Measurements from ENCODE around the gene ADAM12. TPM values are rescaled to one million over a fixed set of nuclear protein-coding genes. Genes with fewer than 3 reads are reported as not detected.

The ADAM12 gene
- total and polyA plus RNA-seq, 2 experiments from 2014 or later, result 0.13 to 0.87 TPM

GRCh38 chr10:125992254-125992653, 396.0 kb downstream of the ADAM12 start (continued):
- TF ChIP-seq ZNF462 (CRISPR knock-in tag; IDR thresholded peaks at IDR 0.05) (no peak), EZH2phosphoT487 (IDR thresholded peaks at IDR 0.05; ENCODE audit: unreplicated experiment) (no peak), ZNF114 (CRISPR knock-in tag; IDR thresholded peaks at IDR 0.05) (no peak), ETS1 (IDR thresholded peaks at IDR 0.05) (no peak)

- DNase-seq (ENCODE audit: low spot score) (no peak), ATAC-seq (no peak)
- H3K9me3 Mint-ChIP-seq, result peaks cover 12% of the 10 kb centered on the region; the same call in 2 of the 3 replicates
- H3K27me3 Mint-ChIP-seq (ENCODE audit: insufficient read depth, low read depth, poor library complexity), result no peaks in the 10 kb centered on the region
- H4K20me1 ChIP-seq (replicated peaks; ENCODE audit: insufficient read depth), result no peaks in the 10 kb centered on the region
- no peak overlapping the region for H3K27ac Mint-ChIP-seq
- H3K9me2 ChIP-seq (ENCODE audit: insufficient read depth), result peaks cover 6% of the 10 kb centered on the region; the same call in 1 of the 2 replicates
- no peak overlapping the region for H3K4me2 ChIP-seq
- no peaks in the 10 kb centered on the region for H3K4me1 ChIP-seq (ENCODE audit: insufficient read depth)
- peaks cover 2% of the 10 kb centered on the region; the same call in 1 of the 3 replicates for H3K36me3 Mint-ChIP-seq (ENCODE audit: low read depth)
- no peak overlapping the region for H3K27ac ChIP-seq (ENCODE audit: low read depth)
- H3K36me3 ChIP-seq (ENCODE audit: insufficient read depth), result no peaks in the 10 kb centered on the region
- no peak overlapping the region for H2AFZ ChIP-seq
- no peaks in the 10 kb centered on the region for H3K79me2 ChIP-seq (replicated peaks; ENCODE audit: insufficient read depth)
- no peaks in the 10 kb centered on the region for H3F3A ChIP-seq (replicated peaks; ENCODE audit: low read depth)
- H3K4me3 Mint-ChIP-seq, result no peak overlapping the region
- no peaks in the 10 kb centered on the region for H3K4me1 Mint-ChIP-seq
- no peak overlapping the region for H3K4me3 ChIP-seq
- no peaks in the 10 kb centered on the region for H3K27me3 ChIP-seq (ENCODE audit: insufficient read depth)
- TF ChIP-seq STAT1 (IDR thresholded peaks at IDR 0.05; ENCODE audit: unreplicated experiment) (no peak), ETS1 (IDR thresholded peaks at IDR 0.05) (no peak), ZNF331 (CRISPR knock-in tag; IDR thresholded peaks at IDR 0.05; ENCODE audit: low read depth) (no peak), ZNF114 (CRISPR knock-in tag; IDR thresholded peaks at IDR 0.05) (no peak), ZNF462 (CRISPR knock-in tag; IDR thresholded peaks at IDR 0.05) (no peak), EZH2 (IDR thresholded peaks at IDR 0.05; ENCODE audit: low read depth, unreplicated experiment) (no peak)
These were observed 396.9 kb downstream of the ADAM12 start for GRCh38 chr10:125991392-125991791.
